Endothelial cell (in vitro differentiated cells): ENCODE results near the gene UBAC1. TPM values are rescaled to one million over a fixed set of nuclear protein-coding genes. Genes with fewer than 3 reads are reported as not detected.

Experiments used
- DNase-seq: peaks from one replicate; pipeline ENCODE4 v3.0.0; 2021; ENCODE audit warnings: low spot score
- H3K27ac Mint-ChIP-seq: one replicate; pipeline ENCODE4 v1.8.0; 2021; ENCODE audit warnings: mixed read lengths, inconsistent platforms; ENCODE audit not compliant: unreplicated experiment
- H3K27me3 Mint-ChIP-seq: one replicate; pipeline ENCODE4 v1.8.0; 2021; ENCODE audit warnings: mild to moderate bottlenecking, moderate library complexity, mixed read lengths, inconsistent platforms; ENCODE audit not compliant: unreplicated experiment
- H3K36me3 Mint-ChIP-seq: one replicate; pipeline ENCODE4 v1.8.0; 2021; ENCODE audit warnings: mild to moderate bottlenecking, low read depth, mixed read lengths, inconsistent platforms; ENCODE audit not compliant: unreplicated experiment
- H3K4me1 Mint-ChIP-seq: one replicate; pipeline ENCODE4 v1.8.0; 2021; ENCODE audit warnings: mild to moderate bottlenecking, mixed read lengths, inconsistent platforms; ENCODE audit not compliant: unreplicated experiment
- H3K4me3 Mint-ChIP-seq: one replicate; pipeline ENCODE4 v1.8.0; 2021; ENCODE audit warnings: mild to moderate bottlenecking, mixed read lengths, inconsistent platforms; ENCODE audit not compliant: unreplicated experiment
- H3K9me3 Mint-ChIP-seq: one replicate; pipeline ENCODE4 v1.8.0; 2021; ENCODE audit warnings: mixed read lengths, inconsistent platforms; ENCODE audit not compliant: unreplicated experiment
- CTCF ChIP-seq: fragments of 200-600 bp; sonication (generic); IDR thresholded peaks from one replicate; pipeline ENCODE4 v1.5.0; 2021; ENCODE audit warnings: antibody characterized with exemption; ENCODE audit not compliant: unreplicated experiment
- total RNA-seq: library from RNA; stranded (reverse); fragmentation: NEBNext Ultra II Directional; extraction: Animal tissue kit (Norgen Biotek cat#: 25700); gene quantifications from one replicate; pipeline ENCODE4 v1.2.1, GENCODE V29; 2021; ENCODE audit not compliant: unreplicated experiment

The UBAC1 gene
- total RNA-seq, 1 donor from 2014 or later: 46.8 TPM

- H3K27me3 Mint-ChIP-seq: peaks cover 6% of the 10 kb centered on the region
- H3K27ac Mint-ChIP-seq: no peak overlapping the region
- no peaks in the 10 kb centered on the region for H3K9me3 Mint-ChIP-seq
- peaks cover 23% of the 10 kb centered on the region for H3K4me1 Mint-ChIP-seq
- no peak for TF ChIP-seq CTCF
- H3K36me3 Mint-ChIP-seq: peaks cover 41% of the 10 kb centered on the region
- H3K4me3 Mint-ChIP-seq: no peak overlapping the region
- peak; percentile 59 for DNase-seq
These were observed 54.2 kb downstream of the UBAC1 start for GRCh38 chr9:135907006-135907430.

GRCh38 chr9:135906291-135907005, 54.7 kb downstream of the UBAC1 start:
- Mint-ChIP-seq H3K36me3 (peaks cover 40% of the 10 kb centered on the region), H3K4me1 (peaks cover 23% of the 10 kb centered on the region), H3K4me3 (peak overlapping the region; percentile 97), H3K9me3 (no peaks in the 10 kb centered on the region), H3K27me3 (peaks cover 6% of the 10 kb centered on the region), H3K27ac (peak overlapping the region; percentile 85)
- TF ChIP-seq CTCF: no peak
- peak; percentile 30 for DNase-seq

GRCh38 chr9:135905380-135906258, 55.6 kb downstream of the UBAC1 start:
- H3K36me3 Mint-ChIP-seq: peaks cover 32% of the 10 kb centered on the region
- no peak for TF ChIP-seq CTCF
- peaks cover 23% of the 10 kb centered on the region for H3K4me1 Mint-ChIP-seq
- H3K4me3 Mint-ChIP-seq: peak overlapping the region; percentile 97
- no peak overlapping the region for H3K27ac Mint-ChIP-seq
- H3K27me3 Mint-ChIP-seq: peaks cover 6% of the 10 kb centered on the region
- no peaks in the 10 kb centered on the region for H3K9me3 Mint-ChIP-seq
- no peak for DNase-seq

GRCh38 chr9:135903786-135904520, 57.2 kb downstream of the UBAC1 start:
- Mint-ChIP-seq H3K4me3 (no peak overlapping the region), H3K27me3 (peaks cover 5% of the 10 kb centered on the region), H3K27ac (no peak overlapping the region), H3K36me3 (peaks cover 29% of the 10 kb centered on the region), H3K4me1 (peaks cover 28% of the 10 kb centered on the region), H3K9me3 (no peaks in the 10 kb centered on the region)
- TF ChIP-seq CTCF: no peak
- no peak for DNase-seq
